HG02588 (cell line): ENCODE results near the gene ERV3-1.
"Not testable (repeated sequence)": the region's sequence is repeated elsewhere in the genome, so short reads cannot be mapped to it uniquely, and the experiment has no call there.

Experiments
- ATAC-seq: cut with Tn5 transposase; IDR thresholded peaks from one replicate; pipeline ENCODE4 v1.9.1; 2021; ENCODE audit warnings: mild to moderate bottlenecking, moderate library complexity; ENCODE audit not compliant: unreplicated experiment

The ERV3-1 gene

GRCh38 chr7:65001291-65001814 lies 5.1 kb downstream of the ERV3-1 start:
- ATAC-seq: no peak

GRCh38 chr7:64999165-65000004 lies 7.1 kb downstream of the ERV3-1 start:
- no peak for ATAC-seq

GRCh38 chr7:64998865-64999164 lies 7.7 kb downstream of the ERV3-1 start:
- ATAC-seq: no peak

- ATAC-seq: no peak
Observed at GRCh38 chr7:64997927-64998391, 8.5 kb downstream of the ERV3-1 start.

- no peak for ATAC-seq
Observed at GRCh38 chr7:64997164-64997908, 9.2 kb downstream of the ERV3-1 start.

- no peak for ATAC-seq
Observed at GRCh38 chr7:64996305-64996704, 10.2 kb downstream of the ERV3-1 start.

GRCh38 chr7:64993901-64994300 lies 12.6 kb downstream of the ERV3-1 start:
- no peak for ATAC-seq

GRCh38 chr7:64992971-64993370 lies 13.5 kb downstream of the ERV3-1 start:
- no peak for ATAC-seq

- no peak for ATAC-seq
Observed at GRCh38 chr7:64990936-64991335, 15.6 kb downstream of the ERV3-1 start, which contains the start of gene ZNF117. TSS of gene ZNF117 (minus strand) at chr7:64991036.

- ATAC-seq: no peak
Observed at GRCh38 chr7:64990216-64990615, 16.3 kb downstream of the ERV3-1 start.

- no peak for ATAC-seq
Observed at GRCh38 chr7:64978497-64979203, 27.8 kb downstream of the ERV3-1 start.

- ATAC-seq: no peak
Observed at GRCh38 chr7:64965594-64965993, 40.9 kb downstream of the ERV3-1 start.

- ATAC-seq: no peak
Observed at GRCh38 chr7:64959072-64959747, 47.3 kb downstream of the ERV3-1 start.

- ATAC-seq: peak; percentile 54
Observed at GRCh38 chr7:64951250-64951848, 55.1 kb downstream of the ERV3-1 start.

- ATAC-seq: not testable (repeated sequence)
Observed at GRCh38 chr7:64950673-64951072, 55.8 kb downstream of the ERV3-1 start.

GRCh38 chr7:64948774-64949173 lies 57.7 kb downstream of the ERV3-1 start:
- not testable (repeated sequence) for ATAC-seq

- no peak for ATAC-seq
Observed at GRCh38 chr7:64947252-64948000, 59.1 kb downstream of the ERV3-1 start.

- ATAC-seq: no peak
Observed at GRCh38 chr7:64946772-64947171, 59.7 kb downstream of the ERV3-1 start.

GRCh38 chr7:64945503-64946175 lies 60.8 kb downstream of the ERV3-1 start:
- no peak for ATAC-seq
